Prostate gland (tissue), 2 donors: Measurements from ENCODE around the gene OOSP4A.

Experiments
- CTCF ChIP-seq, 4 experiments: fragments of 200-600 bp in 2 of 4; fragments of 450-650 bp in 2 of 4; sonication (generic) in 2 of 4; IDR thresholded peaks; 1 replicate in 3 of 4; 2 replicates in 1 of 4; pipeline ENCODE4 v1.5.1; 2016 to 2019; ENCODE audit warnings: antibody characterized with exemption in 4 of 4, mild to moderate bottlenecking in 2 of 4, moderate library complexity in 2 of 4
- POLR2AphosphoS5 ChIP-seq: sonication (generic); formaldehyde crosslinking; IDR thresholded peaks from one replicate; pipeline ENCODE4 v1.6.1; 2017; ENCODE audit warnings: antibody characterized with exemption

- TF ChIP-seq CTCF (IDR thresholded peaks at IDR 0.05) (no peak), POLR2AphosphoS5 (no peak)
Measured at GRCh38 chr11:59941091-59941490, 22.7 kb upstream of the OOSP4A start.
